Muscle of leg (tissue), 11 donors: ENCODE data around the gene LRP5. TPM values are rescaled to one million over a fixed set of nuclear protein-coding genes. Genes with fewer than 3 reads are reported as not detected.
"Not testable (repeated sequence)": the region's sequence is repeated elsewhere in the genome, so short reads cannot be mapped to it uniquely, and the experiment has no call there.

Experiments
- DNase-seq: peaks from one replicate; pipeline ENCODE4 v3.0.0; 2013
- H3K27ac ChIP-seq: one replicate; pipeline ENCODE4 v1.5.1; 2013; ENCODE audit warnings: mild to moderate bottlenecking, low read length, control low read depth
- H3K27me3 ChIP-seq: one replicate; pipeline ENCODE4 v1.6.1; 2013; ENCODE audit warnings: low read length; ENCODE audit not compliant: control insufficient read depth, insufficient read depth
- H3K36me3 ChIP-seq: one replicate; pipeline ENCODE4 v1.6.1; 2013; ENCODE audit warnings: low read length; ENCODE audit not compliant: control insufficient read depth, insufficient read depth
- H3K4me1 ChIP-seq: one replicate; pipeline ENCODE4 v1.6.1; 2013; ENCODE audit warnings: low read length; ENCODE audit not compliant: control insufficient read depth, insufficient read depth
- H3K4me3 ChIP-seq: one replicate; pipeline ENCODE4 v1.5.1; 2013; ENCODE audit warnings: low read length, control low read depth
- H3K9me3 ChIP-seq: replicated peaks from 2 replicates; pipeline ENCODE4 v1.6.1; 2013; ENCODE audit warnings: low read depth, low read length; ENCODE audit not compliant: control insufficient read depth
- WGBS: methylation state at CpG from one replicate; pipeline ENCODE4 v1.1.5; 2013; ENCODE audit warnings: missing lambda C conversion rate; ENCODE audit not compliant: insufficient coverage; 5-methylcytosine and 5-hydroxymethylcytosine counted together
- polyA plus RNA-seq, 8 donors: library from polyadenylated mRNA; unstranded; fragments of 120-200 nt; gene quantifications; one replicate each; pipeline versions ENCODE4 v1.2.1 to v1.2.3, GENCODE V29; 2013; ENCODE audit warnings: inconsistent platforms in 1 of 8, low replicate concordance in 1 of 8; ENCODE audit not compliant: insufficient read length in 8 of 8, insufficient read depth in 1 of 8
- total RNA-seq: library from RNA; stranded (reverse); fragments of 120-200 nt; gene quantifications from one replicate; pipeline ENCODE4 v1.2.4, GENCODE V29; 2013

The LRP5 gene
- total and polyA plus RNA-seq, 9 donors = 30.9 to 70.0 (median 65.1) TPM

- not testable (repeated sequence) for H3K9me3 ChIP-seq, H3K4me3 ChIP-seq, DNase-seq, H3K27me3 ChIP-seq
- Histone ChIP-seq H3K4me1 (peaks cover 69% of the 10 kb centered on the region), H3K27ac (peak overlapping the region; percentile 90), H3K36me3 (peaks cover 30% of the 10 kb centered on the region)
- no CpG with 5 or more reads among the region's 7 CpGs for WGBS
Measured at GRCh38 chr11:68400584-68400983, 88.2 kb downstream of the LRP5 start.

- no peaks in the 10 kb centered on the region for H3K27me3 ChIP-seq
- no peaks in the 10 kb centered on the region for H3K9me3 ChIP-seq
- H3K4me3 ChIP-seq = no peak overlapping the region
- H3K4me1 ChIP-seq = peaks cover 56% of the 10 kb centered on the region
- WGBS = 59% methylated on average over 5 of the region's 7 CpGs
- peaks cover 39% of the 10 kb centered on the region for H3K36me3 ChIP-seq
- no peak overlapping the region for H3K27ac ChIP-seq
- DNase-seq = no peak
Measured at GRCh38 chr11:68401856-68402255, 89.5 kb downstream of the LRP5 start.

GRCh38 chr11:68402355-68403031, 90.1 kb downstream of the LRP5 start:
- DNase-seq = no peak
- H3K27me3 ChIP-seq = no peaks in the 10 kb centered on the region
- peaks cover 38% of the 10 kb centered on the region for H3K36me3 ChIP-seq
- no peaks in the 10 kb centered on the region for H3K9me3 ChIP-seq
- no peak overlapping the region for H3K4me3 ChIP-seq
- H3K4me1 ChIP-seq = peaks cover 50% of the 10 kb centered on the region
- 90% methylated on average over 8 of the region's 15 CpGs for WGBS
- H3K27ac ChIP-seq = no peak overlapping the region

GRCh38 chr11:68403424-68403823, 91.0 kb downstream of the LRP5 start:
- no peak overlapping the region for H3K27ac ChIP-seq
- H3K4me3 ChIP-seq = no peak overlapping the region
- H3K27me3 ChIP-seq = no peaks in the 10 kb centered on the region
- no peak for DNase-seq
- WGBS = 93% methylated on average over 18 of the region's 18 CpGs
- peaks cover 44% of the 10 kb centered on the region for H3K36me3 ChIP-seq
- no peaks in the 10 kb centered on the region for H3K9me3 ChIP-seq
- peaks cover 41% of the 10 kb centered on the region for H3K4me1 ChIP-seq

- Histone ChIP-seq H3K27me3 (no peaks in the 10 kb centered on the region), H3K36me3 (peaks cover 48% of the 10 kb centered on the region), H3K4me3 (no peak overlapping the region), H3K4me1 (peaks cover 36% of the 10 kb centered on the region), H3K27ac (no peak overlapping the region), H3K9me3 (no peaks in the 10 kb centered on the region)
- no peak for DNase-seq
- WGBS = 91% methylated on average over 12 of the region's 12 CpGs
Measured at GRCh38 chr11:68403831-68404230, 91.4 kb downstream of the LRP5 start.

- H3K9me3 ChIP-seq = no peaks in the 10 kb centered on the region
- no peak overlapping the region for H3K4me3 ChIP-seq
- peaks cover 72% of the 10 kb centered on the region for H3K36me3 ChIP-seq
- DNase-seq = no peak
- no peaks in the 10 kb centered on the region for H3K27me3 ChIP-seq
- H3K27ac ChIP-seq = no peak overlapping the region
- 69% methylated on average over 24 of the region's 34 CpGs for WGBS
- H3K4me1 ChIP-seq = peaks cover 23% of the 10 kb centered on the region
Measured at GRCh38 chr11:68406324-68407313, 94.2 kb downstream of the LRP5 start.

- H3K9me3 ChIP-seq = no peaks in the 10 kb centered on the region
- DNase-seq = no peak
- H3K4me1 ChIP-seq = peaks cover 33% of the 10 kb centered on the region
- no peak overlapping the region for H3K4me3 ChIP-seq
- WGBS = 83% methylated on average over 2 of the region's 9 CpGs
- peaks cover 79% of the 10 kb centered on the region for H3K36me3 ChIP-seq
- no peak overlapping the region for H3K27ac ChIP-seq
- no peaks in the 10 kb centered on the region for H3K27me3 ChIP-seq
Measured at GRCh38 chr11:68408512-68408911, 96.1 kb downstream of the LRP5 start.

GRCh38 chr11:68409748-68410344, 97.5 kb downstream of the LRP5 start:
- H3K36me3 ChIP-seq = peaks cover 82% of the 10 kb centered on the region
- no peaks in the 10 kb centered on the region for H3K27me3 ChIP-seq
- WGBS = 87% methylated on average over 28 of the region's 30 CpGs
- no peaks in the 10 kb centered on the region for H3K9me3 ChIP-seq
- no peak overlapping the region for H3K4me3 ChIP-seq
- H3K27ac ChIP-seq = no peak overlapping the region
- peaks cover 41% of the 10 kb centered on the region for H3K4me1 ChIP-seq
- no peak for DNase-seq

GRCh38 chr11:68411501-68411991, 99.2 kb downstream of the LRP5 start:
- peaks cover 41% of the 10 kb centered on the region for H3K4me1 ChIP-seq
- H3K27ac ChIP-seq = peak overlapping the region; percentile 83
- DNase-seq = peak; percentile 79
- H3K36me3 ChIP-seq = peaks cover 88% of the 10 kb centered on the region
- no peaks in the 10 kb centered on the region for H3K27me3 ChIP-seq
- H3K9me3 ChIP-seq = no peaks in the 10 kb centered on the region
- H3K4me3 ChIP-seq = no peak overlapping the region
- 84% methylated on average over 17 of the region's 17 CpGs for WGBS
